Omental fat pad (tissue), 4 donors: ENCODE measurements around the gene GLRX2. TPM values are rescaled to one million over a fixed set of nuclear protein-coding genes. Genes with fewer than 3 reads are reported as not detected.

Experiments used
- ATAC-seq: fragments of 150-250 bp; one replicate; pipeline ENCODE4 v1.9.1; 2016; ENCODE audit warnings: mild to moderate bottlenecking, moderate library complexity; ENCODE audit not compliant: low FRiP score
- DNase-seq: peaks from one replicate; pipeline ENCODE4 v3.0.0-alpha.2; 2019; ENCODE audit warnings: low spot score
- total RNA-seq, 4 donors: library from RNA; depleted of rRNA; stranded (reverse); fragments of >200 nt; gene quantifications; one replicate each; pipeline ENCODE4 v1.1.0, GENCODE V29; 2016
- TF ChIP-seq, protein P1 (sequence below), 3 donors: fragments of 450-650 bp; IDR thresholded peaks; one replicate each; pipeline ENCODE4 v1.5.1; 2016 to 2017; ENCODE audit warnings: antibody characterized with exemption in 3 of 3, mild to moderate bottlenecking in 3 of 3, moderate library complexity in 2 of 3

The GLRX2 gene
- total RNA-seq, 4 donors from 2014 or later = 6.1 to 12.6 (median 8.7) TPM

GRCh38 chr1:193083365-193084088, 21.7 kb downstream of the GLRX2 start:
- ATAC-seq (no peak), DNase-seq (no peak)
- TF ChIP-seq, protein P1, sequence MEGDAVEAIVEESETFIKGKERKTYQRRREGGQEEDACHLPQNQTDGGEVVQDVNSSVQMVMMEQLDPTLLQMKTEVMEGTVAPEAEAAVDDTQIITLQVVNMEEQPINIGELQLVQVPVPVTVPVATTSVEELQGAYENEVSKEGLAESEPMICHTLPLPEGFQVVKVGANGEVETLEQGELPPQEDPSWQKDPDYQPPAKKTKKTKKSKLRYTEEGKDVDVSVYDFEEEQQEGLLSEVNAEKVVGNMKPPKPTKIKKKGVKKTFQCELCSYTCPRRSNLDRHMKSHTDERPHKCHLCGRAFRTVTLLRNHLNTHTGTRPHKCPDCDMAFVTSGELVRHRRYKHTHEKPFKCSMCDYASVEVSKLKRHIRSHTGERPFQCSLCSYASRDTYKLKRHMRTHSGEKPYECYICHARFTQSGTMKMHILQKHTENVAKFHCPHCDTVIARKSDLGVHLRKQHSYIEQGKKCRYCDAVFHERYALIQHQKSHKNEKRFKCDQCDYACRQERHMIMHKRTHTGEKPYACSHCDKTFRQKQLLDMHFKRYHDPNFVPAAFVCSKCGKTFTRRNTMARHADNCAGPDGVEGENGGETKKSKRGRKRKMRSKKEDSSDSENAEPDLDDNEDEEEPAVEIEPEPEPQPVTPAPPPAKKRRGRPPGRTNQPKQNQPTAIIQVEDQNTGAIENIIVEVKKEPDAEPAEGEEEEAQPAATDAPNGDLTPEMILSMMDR (IDR thresholded peaks at IDR 0.05) = no peak

- ATAC-seq (no peak), DNase-seq (no peak)
- TF ChIP-seq, protein P1 (IDR thresholded peaks at IDR 0.05) = no peak
Observed at GRCh38 chr1:193079187-193079586, 26.0 kb downstream of the GLRX2 start.

DNA sequence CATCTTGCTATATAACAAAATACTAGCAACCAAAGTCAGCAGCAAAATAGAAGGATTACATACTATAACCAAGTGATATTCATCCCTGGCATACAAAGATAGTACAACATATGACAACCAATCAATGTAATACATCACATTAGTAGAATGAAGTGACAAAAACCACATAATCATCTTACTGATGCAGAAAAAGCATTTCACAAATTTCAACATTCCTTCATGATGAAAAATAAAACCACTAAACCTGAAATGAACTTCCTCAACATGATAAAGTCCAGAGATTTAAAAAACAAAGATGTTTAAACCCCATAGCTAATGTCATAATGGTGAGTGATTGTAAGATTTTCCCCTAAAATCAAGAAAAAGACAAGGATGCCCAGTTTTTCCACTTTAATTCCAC, 27.2 kb downstream of the GLRX2 start:
- TF ChIP-seq, protein P1 (IDR thresholded peaks at IDR 0.05) = no peak
- no peak for ATAC-seq
- no peak for DNase-seq

GRCh38 chr1:193070942-193071341, 34.3 kb downstream of the GLRX2 start:
- TF ChIP-seq, protein P1 (IDR thresholded peaks at IDR 0.05) = no peak
- ATAC-seq (no peak), DNase-seq (no peak)

GRCh38 chr1:193070386-193070753, 34.8 kb downstream of the GLRX2 start:
- TF ChIP-seq, protein P1 (IDR thresholded peaks at IDR 0.05) = no peak
- ATAC-seq (no peak), DNase-seq (no peak)

- DNase-seq = no peak
- no peak for ATAC-seq
- TF ChIP-seq, protein P1 (IDR thresholded peaks at IDR 0.05) = no peak
Observed at GRCh38 chr1:193069748-193070385, 35.3 kb downstream of the GLRX2 start.

GRCh38 chr1:193068013-193068412, 37.2 kb downstream of the GLRX2 start:
- TF ChIP-seq, protein P1 (IDR thresholded peaks at IDR 0.05) = no peak
- ATAC-seq (no peak), DNase-seq (no peak)
